Endothelial cell of umbilical vein (primary cell): ENCODE measurements around the gene BCR. TPM values are rescaled to one million over a fixed set of nuclear protein-coding genes. Genes with fewer than 3 reads are reported as not detected.

Experiments used
- BruUV-seq: library from RNA; stranded (reverse); fragments of 400-500 nt; replicated peaks from 2 replicates; lab custom pipeline; 2021; lab: Mats Ljungman, UMichigan
- CTCF ChIA-PET: fragments of 300-600, 350-600 bp; sonication (Branson Sonifier 250); formaldehyde crosslinking; loops from one replicate; lab custom pipeline; 2021; ENCODE audit warnings: antibody characterized with exemption, inconsistent platforms; lab: Charles Lee
- POLR2A ChIA-PET: fragments of 300-600, 350-600 bp; sonication (Branson Sonifier 250); formaldehyde crosslinking; loops from one replicate; lab custom pipeline; 2021; ENCODE audit warnings: antibody characterized with exemption, inconsistent platforms; lab: Charles Lee
- DNase-seq: peaks from one replicate; pipeline ENCODE4 v3.0.0-alpha.2; 2011; ENCODE audit warnings: low read depth, low spot score
- FAIRE-seq: peaks from 2 replicates; lab custom pipeline; 2011; peaks lifted over from hg19 to GRCh38; lab: Jason Lieb, UNC
- H2AFZ ChIP-seq: 2 replicates; pipeline ENCODE4 v1.6.0; 2012; ENCODE audit warnings: low read depth, low read length, control low read depth, inconsistent platforms
- H3K27ac ChIP-seq: 2 replicates; pipeline ENCODE4 v1.5.1; 2011; ENCODE audit warnings: low read depth, mild to moderate bottlenecking, control low read depth, low read length, moderate library complexity; ENCODE audit not compliant: insufficient read depth
- H3K27me3 ChIP-seq, 2 experiments: 2 replicates each; pipeline versions ENCODE4 v1.6.0 to v1.6.1; 2011; ENCODE audit warnings: low read length in 2 of 2, mixed read lengths in 1 of 2; ENCODE audit not compliant: control insufficient read depth in 2 of 2, insufficient read depth in 2 of 2
- H3K36me3 ChIP-seq, 2 experiments: 2 replicates in 1 of 2; 3 replicates in 1 of 2; pipeline ENCODE4 v1.5.1; 2011; ENCODE audit warnings: low read length in 2 of 2, mild to moderate bottlenecking in 1 of 2, moderate library complexity in 1 of 2; ENCODE audit not compliant: control insufficient read depth in 2 of 2, insufficient read depth in 2 of 2; ENCODE audit errors: extremely low read depth in 1 of 2
- H3K4me1 ChIP-seq: 3 replicates; pipeline ENCODE4 v1.5.1; 2011; ENCODE audit warnings: mild to moderate bottlenecking, low read length; ENCODE audit not compliant: control insufficient read depth, insufficient read depth; ENCODE audit errors: extremely low read depth
- H3K4me2 ChIP-seq: 2 replicates; pipeline ENCODE4 v1.6.1; 2011; ENCODE audit warnings: low read length, control low read depth, mixed read lengths; ENCODE audit not compliant: insufficient read depth
- H3K4me3 ChIP-seq, 3 experiments: fragments of 200-600 bp in 1 of 3; sonication (generic), shearing (Covaris generic) in 1 of 3; replicated peaks in 1 of 3; 2 replicates each; pipeline ENCODE4 v1.5.1; 2011 to 2016; ENCODE audit warnings: control low read depth in 3 of 3, low read length in 3 of 3, mild to moderate bottlenecking in 2 of 3, inconsistent platforms in 1 of 3, low read depth in 1 of 3, moderate library complexity in 1 of 3; ENCODE audit not compliant: insufficient read depth in 1 of 3
- H3K79me2 ChIP-seq: 2 replicates; pipeline ENCODE4 v1.6.0; 2012; ENCODE audit warnings: low read length, inconsistent platforms; ENCODE audit not compliant: control insufficient read depth, insufficient read depth
- H3K9ac ChIP-seq: replicated peaks from 2 replicates; pipeline ENCODE3; 2011; ENCODE audit warnings: low read length, control low read depth; ENCODE audit not compliant: insufficient read depth; ENCODE audit errors: extremely low read depth
- H3K9me1 ChIP-seq: replicated peaks from 3 replicates; pipeline ENCODE4 v1.6.0; 2011; ENCODE audit warnings: mild to moderate bottlenecking, low read length; ENCODE audit not compliant: control insufficient read depth, insufficient read depth; ENCODE audit errors: extremely low read depth
- H3K9me3 ChIP-seq: replicated peaks from 2 replicates; pipeline ENCODE4 v1.5.1; 2012; ENCODE audit warnings: low read length, inconsistent platforms; ENCODE audit not compliant: control insufficient read depth, insufficient read depth
- H4K20me1 ChIP-seq: replicated peaks from 2 replicates; pipeline ENCODE3; 2011; ENCODE audit warnings: mild to moderate bottlenecking, low read length; ENCODE audit not compliant: control insufficient read depth, insufficient read depth; ENCODE audit errors: extremely low read depth
- EZH2 ChIP-seq: IDR thresholded peaks from 2 replicates; pipeline ENCODE4 v1.6.1; 2012; ENCODE audit warnings: borderline replicate concordance, low read depth, mild to moderate bottlenecking, moderate library complexity, low read length, inconsistent platforms; ENCODE audit not compliant: severe bottlenecking
- FOS ChIP-seq: IDR thresholded peaks from 2 replicates; pipeline ENCODE4 v1.6.1; 2011; ENCODE audit warnings: mild to moderate bottlenecking, low read length, moderate library complexity, borderline replicate concordance; ENCODE audit not compliant: insufficient read depth
- GATA2 ChIP-seq: IDR thresholded peaks from 2 replicates; pipeline ENCODE4 v1.7.0; 2011; ENCODE audit warnings: low read depth, mild to moderate bottlenecking, moderate library complexity, mixed read lengths, low read length; ENCODE audit not compliant: insufficient read length, insufficient read depth
- JUN ChIP-seq: IDR thresholded peaks from 2 replicates; pipeline ENCODE4 v1.6.1; 2011; ENCODE audit warnings: borderline replicate concordance, low read depth; ENCODE audit not compliant: insufficient read length, insufficient read depth
- MAX ChIP-seq: IDR thresholded peaks from 2 replicates; pipeline ENCODE4 v1.6.1; 2011; ENCODE audit not compliant: insufficient read depth, insufficient read length
- MYC ChIP-seq: IDR thresholded peaks from one replicate; pipeline ENCODE4 v1.6.1; 2011; ENCODE audit warnings: mild to moderate bottlenecking, low read depth, low read length
- POLR2A ChIP-seq: IDR thresholded peaks from 2 replicates; pipeline ENCODE4 v1.6.1; 2012; ENCODE audit warnings: low read depth, mild to moderate bottlenecking, control low read depth, low read length
- POLR2AphosphoS5 ChIP-seq: IDR thresholded peaks from 2 replicates; pipeline ENCODE4 v1.6.1; 2012; ENCODE audit warnings: low read depth, mild to moderate bottlenecking, control low read depth, low read length, moderate library complexity; ENCODE audit not compliant: insufficient read depth
- dilution Hi-C: fragments of 300-500 bp; cut with MboI; formaldehyde crosslinking; loops from one replicate; pipeline ENCODE4 v1.15.0; 2019; ENCODE audit warnings: low sequenced_read_pairs; ENCODE audit not compliant: extremely low pct_ligation_motif_present
- intact Hi-C: fragments of 100-400 bp; cut with micrococcal nuclease; formaldehyde crosslinking; loops from one replicate; pipeline ENCODE4 v1.10.0; 2022
- polyA plus RNA-seq, 4 experiments: library from polyadenylated mRNA; depleted of rRNA in 3 of 4; stranded (reverse) in 3 of 4; unstranded in 1 of 4; fragments of >200 nt; gene quantifications; 2 replicates each; pipeline versions ENCODE4 v1.2.1 to v1.2.3, GENCODE V29; 2011 to 2012; ENCODE audit warnings: missing spikeins in 1 of 4
- total RNA-seq: library from RNA; stranded (reverse); gene quantifications from 2 replicates; pipeline ENCODE4 v1.2.3, GENCODE V29; 2021
- TF ChIP-seq, protein P1 (sequence below), 2 donors: IDR thresholded peaks; 1 replicate in 1 of 2; 2 replicates in 1 of 2; pipeline ENCODE4 v1.5.1; 2011; ENCODE audit warnings: low read length in 2 of 2, mild to moderate bottlenecking in 2 of 2, moderate library complexity in 2 of 2, control low read depth in 1 of 2, inconsistent platforms in 1 of 2, low read depth in 1 of 2; ENCODE audit not compliant: insufficient read depth in 1 of 2; ENCODE audit errors: extremely low read depth in 1 of 2

Gene BCR
- total and polyA plus RNA-seq, 2 donors (not counting 3 experiments of a cell fraction or from before 2014, with no cell fraction given), result 129 to 141 TPM

DNA sequence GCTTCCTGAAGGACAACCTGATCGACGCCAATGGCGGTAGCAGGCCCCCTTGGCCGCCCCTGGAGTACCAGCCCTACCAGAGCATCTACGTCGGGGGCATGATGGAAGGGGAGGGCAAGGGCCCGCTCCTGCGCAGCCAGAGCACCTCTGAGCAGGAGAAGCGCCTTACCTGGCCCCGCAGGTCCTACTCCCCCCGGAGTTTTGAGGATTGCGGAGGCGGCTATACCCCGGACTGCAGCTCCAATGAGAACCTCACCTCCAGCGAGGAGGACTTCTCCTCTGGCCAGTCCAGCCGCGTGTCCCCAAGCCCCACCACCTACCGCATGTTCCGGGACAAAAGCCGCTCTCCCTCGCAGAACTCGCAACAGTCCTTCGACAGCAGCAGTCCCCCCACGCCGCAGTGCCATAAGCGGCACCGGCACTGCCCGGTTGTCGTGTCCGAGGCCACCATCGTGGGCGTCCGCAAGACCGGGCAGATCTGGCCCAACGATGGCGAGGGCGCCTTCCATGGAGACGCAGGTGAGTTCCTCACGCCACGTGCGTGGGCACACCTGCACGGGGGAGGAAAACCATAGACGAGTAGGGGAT lies 1.5 kb downstream of the BCR start:
- Histone ChIP-seq H3K36me3 (peaks cover 0 to 6% of the 10 kb centered on the region in 2 experiments), H2AFZ (no peak overlapping the region), H3K9me3 (no peaks in the 10 kb centered on the region), H3K4me3 (peak overlapping the region; percentile 38 to 90 (median 89)), H3K9me1 (no peaks in the 10 kb centered on the region), H4K20me1 (no peaks in the 10 kb centered on the region), H3K27me3 (no peaks in the 10 kb centered on the region), H3K9ac (peak overlapping the region; percentile 55), H3K27ac (peak overlapping the region; percentile 54), H3K4me2 (peak overlapping the region; percentile 68), H3K4me1 (peaks cover 43% of the 10 kb centered on the region), H3K79me2 (peaks cover 63% of the 10 kb centered on the region)
- intact Hi-C loops, result loop anchor here (1.0 kb wide), 1 partner anchor 37 kb away; no protein-coding TSS in a partner anchor
- DNase-seq (peak; percentile 10), FAIRE-seq (no peak)
- dilution Hi-C loops, result no loop called here
- TF ChIP-seq GATA2 (no peak), JUN (no peak), POLR2AphosphoS5 (peak; percentile 19), FOS (no peak), POLR2A (no peak), MAX (peak; percentile 6), EZH2 (no peak), MYC (no peak)
- TF ChIP-seq, protein P1, sequence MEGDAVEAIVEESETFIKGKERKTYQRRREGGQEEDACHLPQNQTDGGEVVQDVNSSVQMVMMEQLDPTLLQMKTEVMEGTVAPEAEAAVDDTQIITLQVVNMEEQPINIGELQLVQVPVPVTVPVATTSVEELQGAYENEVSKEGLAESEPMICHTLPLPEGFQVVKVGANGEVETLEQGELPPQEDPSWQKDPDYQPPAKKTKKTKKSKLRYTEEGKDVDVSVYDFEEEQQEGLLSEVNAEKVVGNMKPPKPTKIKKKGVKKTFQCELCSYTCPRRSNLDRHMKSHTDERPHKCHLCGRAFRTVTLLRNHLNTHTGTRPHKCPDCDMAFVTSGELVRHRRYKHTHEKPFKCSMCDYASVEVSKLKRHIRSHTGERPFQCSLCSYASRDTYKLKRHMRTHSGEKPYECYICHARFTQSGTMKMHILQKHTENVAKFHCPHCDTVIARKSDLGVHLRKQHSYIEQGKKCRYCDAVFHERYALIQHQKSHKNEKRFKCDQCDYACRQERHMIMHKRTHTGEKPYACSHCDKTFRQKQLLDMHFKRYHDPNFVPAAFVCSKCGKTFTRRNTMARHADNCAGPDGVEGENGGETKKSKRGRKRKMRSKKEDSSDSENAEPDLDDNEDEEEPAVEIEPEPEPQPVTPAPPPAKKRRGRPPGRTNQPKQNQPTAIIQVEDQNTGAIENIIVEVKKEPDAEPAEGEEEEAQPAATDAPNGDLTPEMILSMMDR (IDR thresholded peaks at IDR 0.05; ENCODE audit: extremely low read depth in 1 of 2, insufficient read depth in 1 of 2, low read depth in 1 of 2, low read length in 2 of 2), result no peak
- ChIA-PET POLR2A (no interaction called here), CTCF (interaction anchor here (1.3 to 12.6 kb wide), 6 partner anchors 32 to 204 kb away, joined by 3 to 451 read pairs (median 10); no protein-coding TSS in a partner anchor)
- TSS peak; percentile 18 for BruUV-seq
